GM21526 (cell line): ENCODE measurements around the gene ZNF445.
A peak's percentile ranks its signal among the peaks of the same experiment; 100 is the strongest.
"Not testable (repeated sequence)": the region's sequence is repeated elsewhere in the genome, so short reads cannot be mapped to it uniquely, and the experiment has no call there.

Source experiments
- ATAC-seq: cut with Tn5 transposase; IDR thresholded peaks from one replicate; pipeline ENCODE4 v1.9.1; 2021; ENCODE audit warnings: moderate library complexity; ENCODE audit not compliant: unreplicated experiment, low FRiP score

Gene ZNF445

DNA sequence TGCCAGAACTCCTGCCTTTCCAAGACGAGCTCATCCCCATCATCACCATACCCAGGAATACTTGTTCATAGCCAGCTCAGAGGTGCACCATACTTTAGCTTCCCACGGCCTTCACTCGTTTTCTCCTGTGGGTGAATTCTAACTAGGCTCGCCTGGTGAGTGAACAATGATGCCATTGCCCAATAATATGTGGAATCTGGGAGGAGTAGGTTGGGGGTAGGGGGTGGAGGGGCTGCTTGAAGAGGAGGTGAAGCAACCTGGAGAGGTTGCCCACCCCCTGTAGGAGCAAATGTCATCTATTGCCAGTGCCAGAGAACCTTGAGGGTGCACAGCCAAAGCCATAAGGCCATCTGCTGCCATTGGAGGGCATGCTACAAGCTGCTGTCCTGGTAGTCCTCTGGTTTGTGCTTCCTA, 592 bp upstream of the ZNF445 start:
- peak; percentile 17 for ATAC-seq

DNA sequence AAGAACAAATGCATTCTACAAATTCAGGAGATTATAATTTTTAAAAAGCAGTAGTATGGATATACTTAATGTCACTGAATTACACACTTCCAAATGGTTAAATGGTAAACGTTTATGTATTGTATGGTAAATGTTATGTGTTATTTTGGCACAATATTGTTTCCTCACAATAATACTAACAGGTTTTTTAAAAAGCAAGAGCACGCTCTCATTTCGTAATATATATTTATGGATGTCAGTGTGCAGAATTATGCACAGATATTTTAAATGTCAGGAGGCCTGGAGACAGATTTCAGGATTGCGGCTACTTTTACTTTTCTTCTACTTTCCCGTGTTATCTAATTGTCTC, 533 bp downstream of the ZNF445 start:
- no peak for ATAC-seq

DNA sequence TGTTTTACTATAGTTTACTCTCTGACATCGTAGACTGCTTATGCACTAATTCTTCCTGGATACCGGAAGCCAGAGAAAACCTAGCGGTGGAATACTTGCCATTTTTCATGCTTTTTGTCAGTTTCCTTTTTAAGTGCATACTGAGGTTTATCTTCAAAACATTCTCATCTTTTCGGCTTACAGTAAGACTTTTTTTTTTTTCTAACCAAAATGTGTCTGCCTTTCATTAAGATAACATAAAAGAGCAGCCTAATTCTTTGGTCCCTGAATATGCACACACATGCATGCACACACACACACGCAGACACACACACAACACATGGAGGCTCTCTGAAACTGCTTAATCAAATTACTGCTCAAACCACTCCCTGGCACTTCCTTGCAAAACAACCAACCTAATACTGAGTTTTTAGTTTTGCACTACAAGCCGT, 1.3 kb downstream of the ZNF445 start:
- no peak for ATAC-seq

DNA sequence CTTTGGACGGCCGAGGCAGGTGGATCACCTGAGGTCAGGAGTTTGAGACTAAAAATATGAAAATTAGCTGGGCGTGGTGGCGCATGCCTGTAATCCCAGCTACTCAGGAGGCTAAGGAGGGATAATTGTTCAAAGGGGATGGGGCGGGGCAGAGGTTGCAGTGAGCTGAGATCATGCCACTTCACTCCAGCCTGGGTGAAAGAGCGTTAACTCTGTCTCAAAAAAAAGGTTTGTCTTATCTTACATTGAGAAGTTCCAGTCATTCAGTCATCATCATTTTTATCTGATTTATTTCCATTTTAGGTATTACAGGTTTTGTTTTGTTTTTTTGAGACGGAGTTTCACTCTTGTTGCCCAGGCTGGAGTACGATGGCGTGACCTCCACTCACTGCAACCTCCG, 2.6 kb downstream of the ZNF445 start:
- not testable (repeated sequence) for ATAC-seq

DNA sequence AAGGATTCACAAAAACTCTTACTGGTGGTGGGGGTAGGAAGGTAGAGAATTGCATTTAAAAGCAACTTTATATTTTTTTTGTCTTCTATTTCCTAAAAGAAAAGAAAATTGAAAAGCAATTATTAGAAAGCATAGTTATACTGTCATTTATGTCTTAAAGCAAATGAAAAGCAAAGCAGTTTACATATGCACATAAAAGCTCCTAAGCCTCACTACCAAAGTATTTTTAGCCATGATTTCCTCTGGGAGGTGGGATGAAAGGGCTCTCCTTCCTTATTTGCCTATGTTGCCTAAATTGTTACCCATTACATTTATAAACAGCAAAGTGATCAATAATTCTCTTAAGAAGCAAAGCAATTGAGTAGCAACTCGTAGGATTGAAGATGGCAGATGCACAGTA, 7.0 kb downstream of the ZNF445 start:
- no peak for ATAC-seq

DNA sequence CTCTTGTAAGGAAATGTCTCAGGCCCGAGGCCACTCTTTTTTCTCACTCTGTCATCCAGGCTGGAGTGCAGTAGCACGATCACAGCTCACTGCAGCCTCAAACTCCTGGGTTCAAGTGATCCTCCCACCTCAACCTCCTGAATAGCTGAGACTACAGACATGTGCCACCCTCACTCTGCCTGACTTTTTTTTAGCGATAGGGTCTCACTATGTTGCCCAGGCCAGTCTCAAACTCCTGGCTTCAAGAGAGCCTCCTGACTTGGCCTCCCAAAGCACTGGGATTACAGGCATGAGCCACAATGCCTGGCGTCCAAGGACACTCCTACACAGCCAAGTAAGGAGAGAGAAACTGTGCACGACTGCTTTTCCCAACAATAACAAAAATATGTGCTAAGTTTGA, 7.6 kb downstream of the ZNF445 start:
- ATAC-seq: no peak

DNA sequence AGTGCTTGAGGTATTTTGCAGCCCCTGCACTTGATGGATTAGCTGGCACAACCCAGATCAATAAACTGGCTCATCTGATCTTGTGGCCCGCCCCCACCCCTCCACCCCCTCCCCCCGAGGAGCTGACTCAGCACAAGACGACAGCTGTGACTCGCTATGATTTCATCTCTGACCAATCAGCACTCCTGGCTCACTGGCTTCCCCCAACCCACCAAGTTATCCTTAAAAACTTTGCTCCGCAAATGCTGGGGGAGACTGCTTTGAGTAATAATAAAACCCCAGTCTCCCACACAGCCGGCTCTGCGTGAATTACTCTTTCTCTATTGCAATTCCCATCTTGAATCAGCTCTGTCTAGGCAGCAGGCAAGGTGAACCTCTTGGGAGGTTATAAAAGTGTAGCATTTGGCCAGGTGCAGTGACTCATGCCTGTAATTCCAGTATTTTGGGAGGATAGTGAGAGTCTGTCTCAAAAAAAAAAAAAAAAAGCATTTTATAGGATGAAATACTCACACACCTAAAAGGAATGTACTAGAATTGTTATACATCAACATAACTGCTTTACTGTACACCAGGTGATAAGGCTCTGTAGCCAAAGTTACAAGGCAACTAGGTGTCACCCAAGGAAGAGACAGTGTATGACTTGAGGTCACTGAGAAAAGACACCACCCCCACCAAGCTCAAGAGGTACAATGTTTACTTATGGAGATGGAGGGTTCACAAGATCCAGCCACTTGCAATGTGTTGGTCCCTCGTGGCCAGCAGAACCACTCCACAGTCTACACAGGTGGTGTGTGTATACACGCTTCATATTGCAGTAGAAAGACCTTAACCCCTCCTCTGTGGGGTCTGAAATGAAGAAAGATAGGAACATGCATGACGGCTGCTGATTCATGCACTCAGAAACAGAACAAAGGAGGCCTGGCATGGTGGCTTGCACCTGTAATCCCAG, 8.6 kb downstream of the ZNF445 start:
- ATAC-seq: no peak

DNA sequence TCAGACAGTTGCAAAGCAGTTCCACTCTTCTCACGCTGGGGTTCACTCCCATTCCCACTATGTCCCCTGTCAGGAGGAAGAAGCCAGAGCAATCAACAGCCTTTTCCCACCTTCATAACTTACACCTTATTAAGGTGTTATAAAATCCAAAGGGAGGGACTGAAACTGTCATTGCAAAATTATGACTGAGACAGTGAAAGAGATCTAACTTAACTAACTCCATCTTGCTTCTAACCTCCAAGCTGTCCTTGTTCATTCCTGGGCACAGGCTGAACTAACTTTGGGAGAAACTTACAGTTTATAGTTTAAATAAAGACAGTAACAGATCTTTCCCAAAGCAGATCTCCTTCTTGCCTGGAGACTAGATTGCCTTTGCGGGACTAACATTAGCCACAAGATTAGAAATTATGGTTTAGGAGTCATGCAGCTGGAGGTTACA, 9.4 kb downstream of the ZNF445 start:
- ATAC-seq: not testable (repeated sequence)

DNA sequence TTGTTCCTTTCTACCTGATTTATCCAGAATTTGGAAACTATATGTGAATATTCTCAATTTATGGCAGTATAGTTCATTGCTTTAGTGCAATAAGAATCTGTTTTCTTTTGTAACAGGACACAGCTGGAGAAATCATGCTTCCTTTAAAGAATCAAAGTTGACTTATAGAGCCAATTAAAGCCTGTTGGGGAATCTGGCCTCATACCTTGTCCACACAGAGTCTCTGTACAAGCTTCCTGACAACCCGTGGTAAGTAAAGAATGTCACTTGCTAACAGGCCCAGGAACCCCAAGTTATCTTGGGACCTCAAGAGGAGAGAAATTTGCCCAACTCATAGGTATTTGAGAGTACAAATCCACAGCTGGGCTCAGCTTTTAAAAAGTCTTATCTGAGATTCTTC, 10.2 kb downstream of the ZNF445 start:
- no peak for ATAC-seq

DNA sequence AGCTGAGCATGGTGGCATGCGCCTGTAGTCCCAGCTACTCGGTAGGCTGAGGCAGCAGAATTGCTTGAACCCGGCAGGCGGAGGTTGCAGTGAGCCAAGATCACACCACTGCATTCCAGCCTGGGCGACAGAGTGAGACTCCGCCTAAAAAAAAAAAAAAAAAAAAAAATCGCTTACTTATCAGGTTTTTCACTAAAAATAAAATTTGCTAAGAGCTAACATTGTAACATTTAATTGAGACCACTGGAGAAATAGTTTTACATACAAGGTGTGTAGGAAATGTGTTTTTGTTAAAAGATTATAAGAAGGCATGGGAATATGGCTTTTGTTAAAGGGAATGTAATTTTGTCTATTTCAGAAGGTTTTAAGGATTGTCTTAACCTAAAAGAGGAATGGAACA, 12.6 kb downstream of the ZNF445 start:
- not testable (repeated sequence) for ATAC-seq

DNA sequence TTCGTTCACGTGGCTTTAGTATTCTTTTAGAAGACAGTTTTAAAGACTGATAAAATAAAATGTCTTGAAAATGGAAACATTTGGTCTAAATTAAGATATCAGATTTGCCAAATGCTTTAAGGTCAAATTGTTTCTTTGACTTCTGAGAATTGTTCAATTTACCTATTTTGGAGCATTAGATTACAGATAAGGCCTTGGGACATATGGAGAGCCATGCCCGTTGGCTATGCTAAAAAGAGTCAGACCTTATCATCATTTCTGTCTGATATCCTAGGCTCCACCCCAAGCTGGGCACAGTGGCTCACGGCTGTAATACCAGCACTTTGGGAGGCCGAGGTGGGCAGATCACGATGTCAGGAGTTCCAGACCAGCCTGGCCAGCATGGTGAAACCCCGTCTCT, 13.0 kb downstream of the ZNF445 start:
- ATAC-seq: no peak

DNA sequence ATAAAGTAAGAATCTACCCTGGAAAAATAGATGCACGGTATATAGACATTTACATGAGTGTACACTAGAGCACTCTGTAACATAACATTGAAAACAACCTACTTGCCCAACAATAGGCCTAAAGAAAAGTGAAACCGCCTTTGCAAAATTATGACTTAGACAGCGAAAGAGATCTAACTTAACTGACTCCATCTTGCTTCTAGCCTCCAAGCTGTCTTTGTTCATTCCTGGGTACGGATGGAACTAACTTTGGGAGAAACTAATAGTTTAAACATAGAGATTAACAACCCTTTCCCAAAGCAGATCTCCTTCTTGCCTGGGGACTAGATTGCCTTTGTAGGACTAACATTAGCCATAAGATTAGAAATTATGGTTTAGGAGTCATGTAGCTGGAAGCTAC, 17.4 kb downstream of the ZNF445 start:
- not testable (repeated sequence) for ATAC-seq

DNA sequence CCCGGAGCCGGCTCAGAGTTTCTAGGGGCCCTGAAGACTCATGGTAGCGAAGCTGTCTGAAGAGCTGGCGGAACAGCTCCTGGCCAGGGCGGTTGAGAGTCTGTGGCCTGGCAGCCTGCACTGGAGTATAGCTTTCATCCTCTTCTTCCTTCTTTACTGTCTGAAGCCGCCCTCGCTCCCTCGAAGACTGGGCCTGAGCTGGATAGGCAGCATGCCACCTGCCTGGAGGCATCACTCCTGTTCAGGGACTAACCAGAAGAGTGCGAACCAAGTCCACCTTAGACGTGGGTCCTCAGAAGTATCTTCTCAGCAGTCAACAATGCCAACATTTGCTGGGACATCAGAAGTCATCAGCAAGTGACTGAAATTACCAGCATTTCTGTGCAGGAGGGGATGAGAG, 22.2 kb downstream of the ZNF445 start:
- no peak for ATAC-seq

DNA sequence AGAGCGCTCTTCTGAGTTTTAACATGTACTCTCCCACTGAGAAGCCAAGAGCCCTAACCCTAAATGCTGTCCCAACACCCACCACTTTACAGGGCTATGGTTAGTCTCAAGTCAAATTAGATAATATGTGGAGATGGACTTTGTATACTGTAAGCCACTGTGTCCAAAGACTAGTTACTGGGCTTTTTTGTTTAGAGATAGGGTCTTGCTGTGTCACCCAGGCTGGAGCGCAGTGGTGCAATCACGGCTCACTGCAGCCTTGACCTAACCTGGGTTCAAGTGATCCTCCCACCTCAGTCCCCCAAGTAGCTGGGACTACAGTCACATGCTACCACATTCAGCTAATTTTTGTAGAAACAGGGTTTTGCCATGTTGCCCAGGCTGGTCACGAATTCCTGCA, 23.2 kb downstream of the ZNF445 start:
- no peak for ATAC-seq

DNA sequence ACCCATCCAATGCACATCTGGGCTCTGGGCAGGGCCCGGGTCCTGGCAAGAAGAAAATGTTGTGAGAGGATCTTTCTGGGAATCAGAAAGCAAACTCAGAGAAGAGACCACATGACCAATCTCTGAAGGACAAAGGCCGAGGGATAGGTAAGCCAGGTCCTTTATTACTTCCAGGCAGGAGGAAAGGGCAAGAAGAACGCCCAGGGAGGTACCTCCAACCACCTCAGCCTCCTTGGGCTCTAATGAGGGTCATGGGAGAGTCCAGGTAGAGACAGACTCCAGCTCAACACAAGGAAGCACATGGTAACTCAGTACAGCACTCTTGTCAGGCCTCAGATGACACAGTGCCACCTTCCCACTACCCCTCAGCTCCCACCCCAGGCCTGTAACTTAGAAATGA, 26.0 kb downstream of the ZNF445 start:
- ATAC-seq: no peak

DNA sequence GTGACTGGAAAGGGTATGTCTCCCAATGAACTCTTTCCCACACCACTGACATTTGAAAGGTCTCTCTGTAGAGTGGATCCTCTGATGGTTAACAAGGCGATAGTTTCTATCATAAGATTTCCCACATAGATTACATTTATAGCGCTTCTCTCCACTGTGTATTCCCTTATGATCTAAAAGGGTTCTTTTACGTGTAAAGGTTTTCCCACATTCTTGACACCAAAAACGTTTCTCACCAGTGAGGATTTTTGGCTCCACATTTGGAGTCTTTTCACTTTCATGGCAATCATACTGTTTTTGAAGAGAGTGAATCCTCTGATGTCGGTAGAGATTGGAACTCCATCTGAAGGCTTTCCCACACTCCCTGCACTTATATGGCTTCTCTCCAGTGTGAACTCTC, 30.5 kb downstream of the ZNF445 start:
- no peak for ATAC-seq

DNA sequence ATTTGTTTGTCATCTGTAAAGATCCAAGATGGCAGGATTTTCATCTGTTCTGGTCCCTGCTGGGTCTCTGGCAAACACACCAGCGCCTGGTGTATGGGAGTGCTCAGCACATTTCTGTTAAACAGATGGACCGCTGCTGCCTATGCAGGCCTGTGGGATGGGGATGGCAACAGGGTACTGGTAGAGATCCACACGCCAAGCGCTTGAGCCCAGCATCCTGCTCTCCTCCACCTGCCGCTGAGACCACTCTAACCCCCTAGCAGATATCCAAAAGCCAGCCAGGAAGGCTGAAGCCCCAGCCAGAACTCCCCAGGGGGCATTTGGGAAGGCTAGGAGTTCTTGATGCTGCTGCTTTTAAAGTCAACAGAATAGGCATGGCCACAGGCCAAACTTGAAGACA, 31.7 kb downstream of the ZNF445 start:
- no peak for ATAC-seq

DNA sequence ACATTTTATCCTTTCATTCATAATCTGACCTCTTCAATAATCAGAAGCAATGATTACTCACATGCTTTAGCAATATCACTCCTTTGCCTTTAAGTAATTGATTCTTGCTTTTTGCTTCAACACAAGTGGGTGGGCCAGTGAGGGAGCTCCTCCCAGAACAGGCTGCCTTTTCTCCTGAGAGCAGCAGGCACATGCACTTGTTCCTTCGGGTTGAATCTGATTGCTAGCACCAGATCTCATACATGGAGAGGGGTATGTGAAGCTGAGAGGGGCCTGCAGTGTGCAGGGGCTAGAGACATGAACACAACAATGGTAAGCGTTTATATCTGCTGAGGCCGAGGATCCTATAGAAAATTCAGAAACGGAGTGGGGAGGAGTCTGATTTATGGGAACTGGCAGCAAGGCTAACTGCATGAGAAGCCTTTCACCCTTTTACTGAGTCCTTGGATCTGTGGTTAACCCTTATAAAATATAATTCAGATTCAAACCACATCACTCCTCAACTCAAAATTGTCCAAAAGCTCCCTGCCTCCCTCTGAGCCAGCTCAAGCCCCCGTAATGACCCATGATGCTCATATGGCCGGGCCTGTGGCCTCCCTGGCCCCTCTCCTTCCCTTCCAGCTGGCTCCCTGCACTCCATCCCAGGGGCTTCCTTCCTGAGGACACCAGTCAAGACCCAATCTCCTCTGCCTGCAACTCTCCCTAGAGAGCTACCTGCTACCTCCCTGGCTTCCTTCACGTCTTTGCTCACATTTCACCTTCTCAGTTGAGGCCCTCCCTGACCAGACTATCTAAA, 32.4 kb downstream of the ZNF445 start:
- no peak for ATAC-seq

DNA sequence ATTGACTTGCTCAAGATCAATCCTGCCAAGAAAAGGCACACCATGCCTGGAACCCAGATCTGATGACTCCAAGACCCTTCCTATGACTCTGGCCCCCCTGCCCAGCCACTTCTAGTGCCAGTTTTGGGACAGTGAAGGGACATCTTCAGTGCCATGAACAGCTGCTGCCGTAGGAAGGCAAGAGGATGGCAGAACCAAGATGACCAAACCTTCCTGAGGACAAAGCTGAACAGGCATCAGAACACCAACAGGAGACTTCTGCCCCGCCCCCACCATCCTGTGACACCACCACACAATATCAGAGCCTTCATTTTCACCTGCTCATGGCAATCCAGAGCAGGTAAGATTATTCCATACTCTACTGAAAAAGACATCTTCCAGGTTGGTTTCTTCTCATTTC, 33.0 kb downstream of the ZNF445 start:
- no peak for ATAC-seq

DNA sequence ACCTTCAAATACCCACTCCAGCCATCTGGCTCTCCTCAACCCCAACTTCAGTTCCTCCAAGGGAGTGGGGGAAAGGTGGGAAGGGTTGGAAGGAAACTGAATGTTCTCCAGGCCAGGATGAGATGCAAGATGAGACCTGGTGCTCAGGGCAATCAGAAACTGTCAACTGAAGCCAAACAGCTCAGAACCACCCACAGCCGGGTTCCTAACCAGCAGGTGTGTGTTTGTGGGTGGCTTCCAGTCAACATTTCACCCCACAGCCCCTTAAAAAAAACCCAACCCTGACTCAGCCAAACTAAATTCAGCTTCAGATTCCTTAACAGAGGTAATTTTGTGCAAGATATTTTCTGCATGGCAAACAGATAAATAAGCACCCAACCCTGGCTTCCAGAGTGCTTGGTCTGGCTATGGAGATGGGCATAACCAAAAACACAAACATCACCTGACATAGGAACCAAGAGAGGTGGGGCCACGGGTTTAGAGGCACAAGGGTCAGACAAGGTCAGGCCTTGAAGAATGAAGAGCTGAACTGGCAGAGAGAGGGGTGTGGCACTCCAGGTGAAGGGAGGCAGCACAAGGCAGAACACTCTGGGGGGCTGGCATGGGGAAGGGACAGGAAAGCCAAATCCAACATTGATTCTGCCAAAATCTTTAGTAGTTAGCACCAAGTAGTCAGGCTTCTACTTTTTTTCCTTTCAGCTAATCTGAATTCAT, 34.7 kb downstream of the ZNF445 start:
- ATAC-seq: no peak
